ENCODE measurements around the gene MICAL2.

DNA sequence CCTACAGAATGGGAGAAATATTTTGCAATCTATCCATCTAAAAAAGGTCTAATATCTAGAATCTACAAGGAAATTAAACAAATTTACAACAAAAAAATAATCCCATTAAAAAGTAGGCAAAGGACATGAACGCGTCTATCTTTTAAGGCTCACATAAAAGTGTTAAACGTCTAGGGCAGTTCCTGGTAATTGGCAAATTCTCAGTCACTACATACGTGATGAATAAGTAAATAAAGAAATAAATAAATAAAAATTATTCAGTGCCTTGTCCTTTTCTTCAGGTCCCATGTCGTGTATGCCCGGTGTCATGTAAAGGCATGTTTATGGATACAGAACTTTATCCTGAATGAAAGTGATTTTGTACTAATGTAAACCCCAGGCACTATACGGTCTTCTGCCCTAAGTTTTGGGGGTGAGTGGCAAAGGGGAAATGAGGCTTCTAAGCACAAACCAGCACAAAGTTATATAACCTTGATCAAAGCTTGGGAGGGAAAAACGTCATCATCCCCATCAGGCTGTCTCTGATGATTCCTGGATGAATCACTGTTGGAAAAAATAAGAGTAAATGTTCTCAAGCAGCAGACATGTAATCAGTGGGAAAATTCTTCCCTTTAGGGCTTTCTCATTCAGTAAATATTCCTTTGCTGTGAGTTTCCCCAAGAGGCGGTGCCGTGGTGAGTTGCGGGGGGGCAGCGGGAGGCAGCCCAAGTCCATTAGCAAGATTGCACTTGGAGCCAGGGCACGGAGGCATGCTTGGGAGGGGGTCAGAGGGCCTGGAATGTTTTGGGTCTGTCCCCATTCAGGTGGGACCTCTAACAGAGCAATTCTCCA, 30.4 kb upstream of the MICAL2 start:
- TF ChIP-seq ZNF70 (CRISPR knock-in tag; IDR thresholded peaks at IDR 0.05) (no peak), ZNF8 (CRISPR knock-in tag; IDR thresholded peaks at IDR 0.05) (no peak), ZC3H10 (CRISPR knock-in tag; IDR thresholded peaks at IDR 0.05) (0 out of 2 replicates have a peak, but pooled peaks have one; percentile 30), ZNF565 (CRISPR knock-in tag; conservative IDR thresholded peaks at IDR 0.05; ENCODE audit: low read depth) (no peak), SNAI2 (CRISPR knock-in tag; IDR thresholded peaks at IDR 0.05) (no peak), ARNTL (CRISPR knock-in tag; IDR thresholded peaks at IDR 0.05; ENCODE audit: borderline replicate concordance, low read depth) (no peak), RARB (CRISPR knock-in tag; IDR thresholded peaks at IDR 0.05) (no peak), ZFP3 (CRISPR knock-in tag; IDR thresholded peaks at IDR 0.05) (no peak), BACH2 (CRISPR knock-in tag; IDR thresholded peaks at IDR 0.05; ENCODE audit: borderline replicate concordance) (no peak)
- TF ChIP-seq, protein P1, sequence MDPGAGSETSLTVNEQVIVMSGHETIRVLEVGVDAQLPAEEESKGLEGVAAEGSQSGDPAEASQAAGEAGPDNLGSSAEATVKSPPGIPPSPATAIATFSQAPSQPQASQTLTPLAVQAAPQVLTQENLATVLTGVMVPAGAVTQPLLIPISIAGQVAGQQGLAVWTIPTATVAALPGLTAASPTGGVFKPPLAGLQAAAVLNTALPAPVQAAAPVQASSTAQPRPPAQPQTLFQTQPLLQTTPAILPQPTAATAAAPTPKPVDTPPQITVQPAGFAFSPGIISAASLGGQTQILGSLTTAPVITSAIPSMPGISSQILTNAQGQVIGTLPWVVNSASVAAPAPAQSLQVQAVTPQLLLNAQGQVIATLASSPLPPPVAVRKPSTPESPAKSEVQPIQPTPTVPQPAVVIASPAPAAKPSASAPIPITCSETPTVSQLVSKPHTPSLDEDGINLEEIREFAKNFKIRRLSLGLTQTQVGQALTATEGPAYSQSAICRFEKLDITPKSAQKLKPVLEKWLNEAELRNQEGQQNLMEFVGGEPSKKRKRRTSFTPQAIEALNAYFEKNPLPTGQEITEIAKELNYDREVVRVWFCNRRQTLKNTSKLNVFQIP (CRISPR knock-in tag; IDR thresholded peaks at IDR 0.05; ENCODE audit: borderline replicate concordance, low read depth) = no peak
- TF ChIP-seq, protein P2, sequence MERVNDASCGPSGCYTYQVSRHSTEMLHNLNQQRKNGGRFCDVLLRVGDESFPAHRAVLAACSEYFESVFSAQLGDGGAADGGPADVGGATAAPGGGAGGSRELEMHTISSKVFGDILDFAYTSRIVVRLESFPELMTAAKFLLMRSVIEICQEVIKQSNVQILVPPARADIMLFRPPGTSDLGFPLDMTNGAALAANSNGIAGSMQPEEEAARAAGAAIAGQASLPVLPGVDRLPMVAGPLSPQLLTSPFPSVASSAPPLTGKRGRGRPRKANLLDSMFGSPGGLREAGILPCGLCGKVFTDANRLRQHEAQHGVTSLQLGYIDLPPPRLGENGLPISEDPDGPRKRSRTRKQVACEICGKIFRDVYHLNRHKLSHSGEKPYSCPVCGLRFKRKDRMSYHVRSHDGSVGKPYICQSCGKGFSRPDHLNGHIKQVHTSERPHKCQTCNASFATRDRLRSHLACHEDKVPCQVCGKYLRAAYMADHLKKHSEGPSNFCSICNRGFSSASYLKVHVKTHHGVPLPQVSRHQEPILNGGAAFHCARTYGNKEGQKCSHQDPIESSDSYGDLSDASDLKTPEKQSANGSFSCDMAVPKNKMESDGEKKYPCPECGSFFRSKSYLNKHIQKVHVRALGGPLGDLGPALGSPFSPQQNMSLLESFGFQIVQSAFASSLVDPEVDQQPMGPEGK (CRISPR knock-in tag; IDR thresholded peaks at IDR 0.05; ENCODE audit: borderline replicate concordance) = peak; percentile 85
- TF ChIP-seq, protein P3, sequence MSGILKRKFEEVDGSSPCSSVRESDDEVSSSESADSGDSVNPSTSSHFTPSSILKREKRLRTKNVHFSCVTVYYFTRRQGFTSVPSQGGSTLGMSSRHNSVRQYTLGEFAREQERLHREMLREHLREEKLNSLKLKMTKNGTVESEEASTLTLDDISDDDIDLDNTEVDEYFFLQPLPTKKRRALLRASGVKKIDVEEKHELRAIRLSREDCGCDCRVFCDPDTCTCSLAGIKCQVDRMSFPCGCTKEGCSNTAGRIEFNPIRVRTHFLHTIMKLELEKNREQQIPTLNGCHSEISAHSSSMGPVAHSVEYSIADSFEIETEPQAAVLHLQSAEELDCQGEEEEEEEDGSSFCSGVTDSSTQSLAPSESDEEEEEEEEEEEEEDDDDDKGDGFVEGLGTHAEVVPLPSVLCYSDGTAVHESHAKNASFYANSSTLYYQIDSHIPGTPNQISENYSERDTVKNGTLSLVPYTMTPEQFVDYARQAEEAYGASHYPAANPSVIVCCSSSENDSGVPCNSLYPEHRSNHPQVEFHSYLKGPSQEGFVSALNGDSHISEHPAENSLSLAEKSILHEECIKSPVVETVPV (CRISPR knock-in tag; IDR thresholded peaks at IDR 0.05) = no peak
- TF ChIP-seq, protein P4, sequence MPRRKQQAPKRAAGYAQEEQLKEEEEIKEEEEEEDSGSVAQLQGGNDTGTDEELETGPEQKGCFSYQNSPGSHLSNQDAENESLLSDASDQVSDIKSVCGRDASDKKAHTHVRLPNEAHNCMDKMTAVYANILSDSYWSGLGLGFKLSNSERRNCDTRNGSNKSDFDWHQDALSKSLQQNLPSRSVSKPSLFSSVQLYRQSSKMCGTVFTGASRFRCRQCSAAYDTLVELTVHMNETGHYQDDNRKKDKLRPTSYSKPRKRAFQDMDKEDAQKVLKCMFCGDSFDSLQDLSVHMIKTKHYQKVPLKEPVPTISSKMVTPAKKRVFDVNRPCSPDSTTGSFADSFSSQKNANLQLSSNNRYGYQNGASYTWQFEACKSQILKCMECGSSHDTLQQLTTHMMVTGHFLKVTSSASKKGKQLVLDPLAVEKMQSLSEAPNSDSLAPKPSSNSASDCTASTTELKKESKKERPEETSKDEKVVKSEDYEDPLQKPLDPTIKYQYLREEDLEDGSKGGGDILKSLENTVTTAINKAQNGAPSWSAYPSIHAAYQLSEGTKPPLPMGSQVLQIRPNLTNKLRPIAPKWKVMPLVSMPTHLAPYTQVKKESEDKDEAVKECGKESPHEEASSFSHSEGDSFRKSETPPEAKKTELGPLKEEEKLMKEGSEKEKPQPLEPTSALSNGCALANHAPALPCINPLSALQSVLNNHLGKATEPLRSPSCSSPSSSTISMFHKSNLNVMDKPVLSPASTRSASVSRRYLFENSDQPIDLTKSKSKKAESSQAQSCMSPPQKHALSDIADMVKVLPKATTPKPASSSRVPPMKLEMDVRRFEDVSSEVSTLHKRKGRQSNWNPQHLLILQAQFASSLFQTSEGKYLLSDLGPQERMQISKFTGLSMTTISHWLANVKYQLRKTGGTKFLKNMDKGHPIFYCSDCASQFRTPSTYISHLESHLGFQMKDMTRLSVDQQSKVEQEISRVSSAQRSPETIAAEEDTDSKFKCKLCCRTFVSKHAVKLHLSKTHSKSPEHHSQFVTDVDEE (CRISPR knock-in tag; IDR thresholded peaks at IDR 0.05) = no peak
